Measurements from ENCODE around the gene TERC. TPM values are rescaled to one million over a fixed set of nuclear protein-coding genes. Genes with fewer than 3 reads are reported as not detected.

The TERC gene
- total and polyA plus RNA-seq, 2 experiments from 2014 or later, result 2.0 to 216 TPM

- H4K20me1 ChIP-seq (ENCODE audit: insufficient read depth, poor library complexity, severe bottlenecking), result no peaks in the 10 kb centered on the region
- whole genome bisulfite sequencing (ENCODE audit: low lambda C conversion rate, missing lambda C conversion rate), result 94% methylated on average over 3 of the region's 3 CpGs
- H3K9me2 ChIP-seq (replicated peaks; ENCODE audit: insufficient read depth), result no peaks in the 10 kb centered on the region
- no peaks in the 10 kb centered on the region for H3K36me3 ChIP-seq (replicated peaks; ENCODE audit: insufficient read depth, low read depth)
- no peak overlapping the region for H3K4me3 ChIP-seq
- no peaks in the 10 kb centered on the region for H3K9me3 ChIP-seq (ENCODE audit: low read depth)
- TF ChIP-seq EZH2 (IDR thresholded peaks at IDR 0.05; ENCODE audit: borderline replicate concordance) (no peak), EZH2phosphoT487 (IDR thresholded peaks at IDR 0.05; ENCODE audit: low read depth, severe bottlenecking, unreplicated experiment) (no peak), CTCF (IDR thresholded peaks at IDR 0.05; ENCODE audit: poor library complexity) (no peak)
- no peak overlapping the region for H2AFZ ChIP-seq
- no peak for DNase-seq (ENCODE audit: low spot score)
- no peaks in the 10 kb centered on the region for H3K4me1 ChIP-seq (ENCODE audit: insufficient read depth)
- H3K27me3 ChIP-seq, result no peaks in the 10 kb centered on the region
- H3K4me2 ChIP-seq, result no peak overlapping the region
- no peak overlapping the region for H3K27ac ChIP-seq
- H3K79me2 ChIP-seq, result no peaks in the 10 kb centered on the region
Measured at GRCh38 chr3:169804681-169805080, 39.8 kb upstream of the TERC start.

- Histone ChIP-seq H3K27me3 (no peaks in the 10 kb centered on the region), H3K36me3 (replicated peaks; ENCODE audit: insufficient read depth, low read depth) (no peaks in the 10 kb centered on the region), H3K9me3 (ENCODE audit: low read depth) (no peaks in the 10 kb centered on the region), H3K4me3 (no peak overlapping the region), H3K4me2 (no peak overlapping the region), H4K20me1 (ENCODE audit: insufficient read depth, poor library complexity, severe bottlenecking) (no peaks in the 10 kb centered on the region), H3K9me2 (replicated peaks; ENCODE audit: insufficient read depth) (no peaks in the 10 kb centered on the region), H3K4me1 (ENCODE audit: insufficient read depth) (no peaks in the 10 kb centered on the region), H2AFZ (no peak overlapping the region), H3K27ac (no peak overlapping the region), H3K79me2 (no peaks in the 10 kb centered on the region)
- TF ChIP-seq EZH2phosphoT487 (IDR thresholded peaks at IDR 0.05; ENCODE audit: low read depth, severe bottlenecking, unreplicated experiment) (no peak), CTCF (IDR thresholded peaks at IDR 0.05; ENCODE audit: poor library complexity) (no peak), EZH2 (IDR thresholded peaks at IDR 0.05; ENCODE audit: borderline replicate concordance) (no peak)
- no peak for DNase-seq (ENCODE audit: low spot score)
- WGBS (ENCODE audit: low lambda C conversion rate, missing lambda C conversion rate), result 100% methylated on average over 1 of the region's 1 CpG
Measured at GRCh38 chr3:169792359-169792758, 27.5 kb upstream of the TERC start.

- H3K4me3 ChIP-seq, result no peak overlapping the region
- TF ChIP-seq EZH2 (IDR thresholded peaks at IDR 0.05; ENCODE audit: borderline replicate concordance), result no peak
- no peak for TF ChIP-seq CTCF (IDR thresholded peaks at IDR 0.05; ENCODE audit: poor library complexity)
- TF ChIP-seq EZH2phosphoT487 (IDR thresholded peaks at IDR 0.05; ENCODE audit: low read depth, severe bottlenecking, unreplicated experiment), result no peak
- H3K4me1 ChIP-seq (ENCODE audit: insufficient read depth), result no peaks in the 10 kb centered on the region
- H4K20me1 ChIP-seq (ENCODE audit: insufficient read depth, poor library complexity, severe bottlenecking), result no peaks in the 10 kb centered on the region
- H3K4me2 ChIP-seq, result no peak overlapping the region
- no peak for DNase-seq (ENCODE audit: low spot score)
- no peak overlapping the region for H3K27ac ChIP-seq
- no peaks in the 10 kb centered on the region for H3K9me3 ChIP-seq (ENCODE audit: low read depth)
- no peaks in the 10 kb centered on the region for H3K27me3 ChIP-seq
- no peaks in the 10 kb centered on the region for H3K36me3 ChIP-seq (replicated peaks; ENCODE audit: insufficient read depth, low read depth)
- H2AFZ ChIP-seq, result no peak overlapping the region
- H3K9me2 ChIP-seq (replicated peaks; ENCODE audit: insufficient read depth), result no peaks in the 10 kb centered on the region
- H3K79me2 ChIP-seq, result no peaks in the 10 kb centered on the region
- WGBS (ENCODE audit: low lambda C conversion rate, missing lambda C conversion rate), result 95% methylated on average over 4 of the region's 4 CpGs
Measured at GRCh38 chr3:169790687-169791429, 26.0 kb upstream of the TERC start.

Measured in hepatocyte (in vitro differentiated cells).